GM19328 (cell line): ENCODE data around the gene ABCC3.

Experiments used
- ATAC-seq: cut with Tn5 transposase; IDR thresholded peaks from one replicate; pipeline ENCODE4 v1.9.1; 2021; ENCODE audit warnings: mild to moderate bottlenecking, moderate library complexity; ENCODE audit not compliant: unreplicated experiment

Gene ABCC3

GRCh38 chr17:50603340-50603739 is 31.3 kb upstream of the ABCC3 start:
- ATAC-seq = no peak

- no peak for ATAC-seq
Observed at GRCh38 chr17:50604513-50604912, 30.2 kb upstream of the ABCC3 start.

GRCh38 chr17:50605429-50605828 is 29.3 kb upstream of the ABCC3 start:
- ATAC-seq = no peak

- no peak for ATAC-seq
Observed at GRCh38 chr17:50607522-50608175, 27.0 kb upstream of the ABCC3 start.

GRCh38 chr17:50608700-50609379 is 25.8 kb upstream of the ABCC3 start:
- ATAC-seq = no peak

GRCh38 chr17:50609380-50610074 is 25.2 kb upstream of the ABCC3 start:
- ATAC-seq = no peak

GRCh38 chr17:50611634-50612033 is 23.0 kb upstream of the ABCC3 start:
- ATAC-seq = no peak

GRCh38 chr17:50612281-50612680 is 22.4 kb upstream of the ABCC3 start:
- ATAC-seq = no peak

- no peak for ATAC-seq
Observed at GRCh38 chr17:50613007-50613992, 21.4 kb upstream of the ABCC3 start.

GRCh38 chr17:50614471-50615051 is 20.1 kb upstream of the ABCC3 start:
- ATAC-seq = no peak

GRCh38 chr17:50615828-50616227 is 18.9 kb upstream of the ABCC3 start:
- no peak for ATAC-seq

GRCh38 chr17:50618300-50618699 is 16.4 kb upstream of the ABCC3 start:
- no peak for ATAC-seq

- no peak for ATAC-seq
Observed at GRCh38 chr17:50618941-50619340, 15.7 kb upstream of the ABCC3 start.

- no peak for ATAC-seq
Observed at GRCh38 chr17:50619489-50619888, 15.2 kb upstream of the ABCC3 start.

- ATAC-seq = no peak
Observed at GRCh38 chr17:50620237-50620636, 14.4 kb upstream of the ABCC3 start.

GRCh38 chr17:50620858-50621257 is 13.8 kb upstream of the ABCC3 start:
- ATAC-seq = no peak

GRCh38 chr17:50621574-50622031 is 13.1 kb upstream of the ABCC3 start:
- ATAC-seq = no peak

GRCh38 chr17:50624321-50624934 is 10.3 kb upstream of the ABCC3 start:
- ATAC-seq = no peak

- ATAC-seq = no peak
Observed at GRCh38 chr17:50625032-50625871, 9.4 kb upstream of the ABCC3 start.
